Thyroid gland (tissue), 4 donors: ENCODE results near the gene AFF4. TPM values are rescaled to one million over a fixed set of nuclear protein-coding genes. Genes with fewer than 3 reads are reported as not detected.
A peak's percentile ranks its signal among the peaks of the same experiment; 100 is the strongest.
"Not testable (repeated sequence)": the region's sequence is repeated elsewhere in the genome, so short reads cannot be mapped to it uniquely, and the experiment has no call there.

Experiments
- DNase-seq, 2 donors: peaks; one replicate each; pipeline ENCODE4 v3.0.0-alpha.2; 2019
- H3K27ac ChIP-seq, 3 donors: fragments of 200-600 bp; sonication (generic); 1 replicate in 2 of 3; 2 replicates in 1 of 3; pipeline ENCODE4 v1.5.1; 2016 to 2019; ENCODE audit warnings: mild to moderate bottlenecking in 1 of 3, moderate library complexity in 1 of 3
- H3K27me3 ChIP-seq: fragments of 200-600 bp; sonication (generic); one replicate; pipeline ENCODE4 v1.5.1; 2019
- H3K36me3 ChIP-seq, 2 donors: fragments of 200-600 bp; sonication (generic); one replicate each; pipeline ENCODE4 v1.5.1; 2016 to 2019
- H3K4me1 ChIP-seq, 2 donors: fragments of 200-600 bp; sonication (generic); one replicate each; pipeline ENCODE4 v1.5.1; 2017 to 2019
- H3K4me3 ChIP-seq, 3 donors: fragments of 200-600 bp; sonication (generic); replicated peaks in 1 of 3; 1 replicate in 2 of 3; 2 replicates in 1 of 3; pipeline ENCODE4 v1.5.1; 2016; ENCODE audit warnings: mild to moderate bottlenecking in 1 of 3
- H3K9me3 ChIP-seq: fragments of 200-600 bp; sonication (generic); one replicate; pipeline ENCODE4 v1.5.1; 2017
- POLR2A ChIP-seq, 2 donors: fragments of 450-650 bp; IDR thresholded peaks; one replicate each; pipeline ENCODE4 v1.6.1; 2017; ENCODE audit warnings: antibody characterized with exemption in 2 of 2, mild to moderate bottlenecking in 2 of 2, moderate library complexity in 1 of 2
- WGBS, 2 donors: methylation state at CpG; one replicate each; pipeline ENCODE4 v1.1.5; 2017; 5-methylcytosine and 5-hydroxymethylcytosine counted together
- intact Hi-C: fragments of 100-400 bp; cut with DNase I; formaldehyde crosslinking; loops from one replicate; pipeline ENCODE4 v1.15.1; 2023
- total RNA-seq, 4 donors: library from RNA; depleted of rRNA; stranded (reverse); fragments of >200 nt; gene quantifications; one replicate each; pipeline ENCODE4 v1.2.3, GENCODE V29; 2016
- TF ChIP-seq, protein P1 (sequence below), 6 experiments: fragments of 200-600 bp in 3 of 6; fragments of 450-650 bp in 3 of 6; sonication (generic) in 3 of 6; IDR thresholded peaks; one replicate each; pipeline ENCODE4 v1.5.1; 2016 to 2019; ENCODE audit warnings: antibody characterized with exemption in 6 of 6, mild to moderate bottlenecking in 2 of 6, inconsistent platforms in 1 of 6, moderate library complexity in 1 of 6

Gene AFF4, protein sequence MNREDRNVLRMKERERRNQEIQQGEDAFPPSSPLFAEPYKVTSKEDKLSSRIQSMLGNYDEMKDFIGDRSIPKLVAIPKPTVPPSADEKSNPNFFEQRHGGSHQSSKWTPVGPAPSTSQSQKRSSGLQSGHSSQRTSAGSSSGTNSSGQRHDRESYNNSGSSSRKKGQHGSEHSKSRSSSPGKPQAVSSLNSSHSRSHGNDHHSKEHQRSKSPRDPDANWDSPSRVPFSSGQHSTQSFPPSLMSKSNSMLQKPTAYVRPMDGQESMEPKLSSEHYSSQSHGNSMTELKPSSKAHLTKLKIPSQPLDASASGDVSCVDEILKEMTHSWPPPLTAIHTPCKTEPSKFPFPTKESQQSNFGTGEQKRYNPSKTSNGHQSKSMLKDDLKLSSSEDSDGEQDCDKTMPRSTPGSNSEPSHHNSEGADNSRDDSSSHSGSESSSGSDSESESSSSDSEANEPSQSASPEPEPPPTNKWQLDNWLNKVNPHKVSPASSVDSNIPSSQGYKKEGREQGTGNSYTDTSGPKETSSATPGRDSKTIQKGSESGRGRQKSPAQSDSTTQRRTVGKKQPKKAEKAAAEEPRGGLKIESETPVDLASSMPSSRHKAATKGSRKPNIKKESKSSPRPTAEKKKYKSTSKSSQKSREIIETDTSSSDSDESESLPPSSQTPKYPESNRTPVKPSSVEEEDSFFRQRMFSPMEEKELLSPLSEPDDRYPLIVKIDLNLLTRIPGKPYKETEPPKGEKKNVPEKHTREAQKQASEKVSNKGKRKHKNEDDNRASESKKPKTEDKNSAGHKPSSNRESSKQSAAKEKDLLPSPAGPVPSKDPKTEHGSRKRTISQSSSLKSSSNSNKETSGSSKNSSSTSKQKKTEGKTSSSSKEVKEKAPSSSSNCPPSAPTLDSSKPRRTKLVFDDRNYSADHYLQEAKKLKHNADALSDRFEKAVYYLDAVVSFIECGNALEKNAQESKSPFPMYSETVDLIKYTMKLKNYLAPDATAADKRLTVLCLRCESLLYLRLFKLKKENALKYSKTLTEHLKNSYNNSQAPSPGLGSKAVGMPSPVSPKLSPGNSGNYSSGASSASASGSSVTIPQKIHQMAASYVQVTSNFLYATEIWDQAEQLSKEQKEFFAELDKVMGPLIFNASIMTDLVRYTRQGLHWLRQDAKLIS
- 100 to 1,000 TPM in 2 of 4 donors, 10 to 100 TPM in 2; 81.7 to 150 (median 95.7) TPM for total RNA-seq

GRCh38 chr5:132963171-132964104 is at the start of gene AFF4:
Gene AFF4, minus strand, starts transcription at chr5:132963634. Its CDS starts 26,445 bp downstream, at chr5:132937189.
- intact Hi-C loops, result loop anchor here (10.0 kb wide), 2 partner anchors 61 to 91 kb away; partner anchors contain the start of genes HSPA4 and ZCCHC10
- no peaks in the 10 kb centered on the region for H3K27me3 ChIP-seq
- peak within 1 kb of the TSS; percentile 94 to 100 (median 100) for H3K27ac ChIP-seq
- H3K36me3 ChIP-seq, result no peaks in the 10 kb centered on the region
- peak; percentile 97 for DNase-seq
- H3K4me1 ChIP-seq, result peaks cover 27 to 30% of the 10 kb centered on the region in 2 donors
- 0 to 3% methylated on average over 15 of the region's 98 CpGs for WGBS, 2 donors
- H3K4me3 ChIP-seq, result peak within 1 kb of the TSS; percentile 23 to 98 (median 77)
- H3K9me3 ChIP-seq, result no peaks in the 10 kb centered on the region
- peak; percentile 93 to 99 for TF ChIP-seq POLR2A (IDR thresholded peaks at IDR 0.05)
- TF ChIP-seq, protein P1, sequence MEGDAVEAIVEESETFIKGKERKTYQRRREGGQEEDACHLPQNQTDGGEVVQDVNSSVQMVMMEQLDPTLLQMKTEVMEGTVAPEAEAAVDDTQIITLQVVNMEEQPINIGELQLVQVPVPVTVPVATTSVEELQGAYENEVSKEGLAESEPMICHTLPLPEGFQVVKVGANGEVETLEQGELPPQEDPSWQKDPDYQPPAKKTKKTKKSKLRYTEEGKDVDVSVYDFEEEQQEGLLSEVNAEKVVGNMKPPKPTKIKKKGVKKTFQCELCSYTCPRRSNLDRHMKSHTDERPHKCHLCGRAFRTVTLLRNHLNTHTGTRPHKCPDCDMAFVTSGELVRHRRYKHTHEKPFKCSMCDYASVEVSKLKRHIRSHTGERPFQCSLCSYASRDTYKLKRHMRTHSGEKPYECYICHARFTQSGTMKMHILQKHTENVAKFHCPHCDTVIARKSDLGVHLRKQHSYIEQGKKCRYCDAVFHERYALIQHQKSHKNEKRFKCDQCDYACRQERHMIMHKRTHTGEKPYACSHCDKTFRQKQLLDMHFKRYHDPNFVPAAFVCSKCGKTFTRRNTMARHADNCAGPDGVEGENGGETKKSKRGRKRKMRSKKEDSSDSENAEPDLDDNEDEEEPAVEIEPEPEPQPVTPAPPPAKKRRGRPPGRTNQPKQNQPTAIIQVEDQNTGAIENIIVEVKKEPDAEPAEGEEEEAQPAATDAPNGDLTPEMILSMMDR (IDR thresholded peaks at IDR 0.05), result peak in 1 of 6 experiments; percentile 11

DNA sequence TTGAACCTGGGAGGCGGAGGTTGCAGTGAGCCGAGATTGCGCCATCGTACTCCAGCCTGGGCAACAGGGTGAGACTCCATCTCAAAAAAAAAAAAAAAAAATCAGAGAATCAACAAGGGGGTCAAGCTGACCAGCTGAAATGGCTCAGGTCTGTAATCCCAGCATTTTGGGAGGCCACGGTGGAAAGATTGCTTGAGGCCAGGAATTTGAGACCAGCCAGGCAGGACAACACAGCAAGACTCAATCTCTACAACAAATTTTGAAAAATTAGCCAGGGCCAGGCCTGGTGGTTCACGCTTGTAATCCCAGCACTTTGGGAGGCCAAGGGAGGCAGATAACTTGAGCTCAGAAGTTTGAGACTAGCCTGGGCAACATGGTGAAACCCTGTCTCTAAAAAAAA is 45.0 kb upstream of the AFF4 start:
- H3K36me3 ChIP-seq, H3K27me3 ChIP-seq, H3K4me1 ChIP-seq, H3K4me3 ChIP-seq, H3K9me3 ChIP-seq, DNase-seq, intact Hi-C loops, H3K27ac ChIP-seq: not testable (repeated sequence)
- 81 to 82% methylated on average over 6 of the region's 6 CpGs for WGBS, 2 donors

DNA sequence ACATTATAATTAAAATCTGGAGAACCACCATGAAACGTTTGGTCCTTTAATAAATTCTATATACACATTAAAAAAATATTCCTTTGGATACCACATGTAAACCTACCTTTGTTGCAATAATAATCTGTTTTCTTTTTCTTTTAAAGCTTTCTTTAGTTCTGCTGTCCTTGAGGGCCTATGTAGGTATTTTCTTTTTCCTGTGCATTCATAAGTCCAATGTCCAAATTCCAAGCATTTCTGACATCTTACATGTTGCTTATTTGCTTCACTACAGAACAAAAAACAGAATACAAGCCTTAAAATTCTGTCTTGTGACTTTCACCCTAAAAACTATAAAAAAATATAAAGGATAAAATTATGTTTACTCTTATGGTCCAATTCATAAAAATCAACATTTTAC is 43.2 kb upstream of the AFF4 start:
- H3K27me3 ChIP-seq, result no peaks in the 10 kb centered on the region
- no peaks in the 10 kb centered on the region for H3K4me1 ChIP-seq
- intact Hi-C loops, result no loop called here
- H3K9me3 ChIP-seq, result no peaks in the 10 kb centered on the region
- TF ChIP-seq, protein P1 (IDR thresholded peaks at IDR 0.05), result no peak
- WGBS, 2 donors, result 86 to 89% methylated on average over 1 of the region's 1 CpG
- DNase-seq, result no peak
- no peak overlapping the region for H3K27ac ChIP-seq
- peaks cover 0 to 6% of the 10 kb centered on the region in 2 donors for H3K36me3 ChIP-seq
- no peak overlapping the region for H3K4me3 ChIP-seq

GRCh38 chr5:132999246-132999645 is 35.8 kb upstream of the AFF4 start:
- no peak for TF ChIP-seq POLR2A (IDR thresholded peaks at IDR 0.05)
- TF ChIP-seq, protein P1 (IDR thresholded peaks at IDR 0.05), result no peak
- 89 to 93% methylated on average over 2 of the region's 2 CpGs for WGBS, 2 donors
- no peaks in the 10 kb centered on the region for H3K27me3 ChIP-seq

More at GRCh38 chr5:132999246-132999645, 35.8 kb upstream of the AFF4 start:
- H3K27ac ChIP-seq, result no peak overlapping the region
- no peaks in the 10 kb centered on the region for H3K4me1 ChIP-seq
- H3K36me3 ChIP-seq, result peaks cover 0 to 3% of the 10 kb centered on the region in 2 donors
- DNase-seq, result no peak
- H3K4me3 ChIP-seq, result no peak overlapping the region
- intact Hi-C loops, result no loop called here
- no peaks in the 10 kb centered on the region for H3K9me3 ChIP-seq
